Stimulated activated CD8-positive, alpha-beta memory T cell treated with anti-CD3 and anti-CD28 coated beads, Interleukin-2, amount 100 ng/mL, for 48 hours (primary cell): ENCODE measurements around the gene COPS4.
"Not testable (repeated sequence)": the region's sequence is repeated elsewhere in the genome, so short reads cannot be mapped to it uniquely, and the experiment has no call there.

Experiments used
- DNase-seq, 2 donors: peaks; one replicate each; pipeline ENCODE4 v3.0.0-alpha.2; 2020; ENCODE audit warnings: low read depth in 2 of 2

COPS4 gene

DNA sequence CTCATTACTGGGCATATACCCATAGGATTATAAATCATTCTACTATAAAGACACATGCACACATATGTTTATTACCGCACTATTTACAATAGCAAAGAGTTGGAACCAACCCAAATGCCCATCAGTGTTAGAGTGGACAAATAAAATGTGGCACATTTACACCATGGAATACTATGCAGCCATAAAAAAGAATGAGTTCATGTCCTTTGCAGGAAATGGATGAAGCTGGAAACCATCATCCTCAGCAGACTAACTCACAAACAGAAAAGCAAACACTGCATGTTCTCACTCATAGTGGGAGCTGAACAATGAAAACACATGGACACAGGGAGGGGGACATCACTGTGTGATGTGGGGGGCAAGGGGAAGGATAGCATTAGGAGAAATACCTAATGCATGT, 11.4 kb upstream of the COPS4 start:
- DNase-seq, result not testable (repeated sequence)

DNA sequence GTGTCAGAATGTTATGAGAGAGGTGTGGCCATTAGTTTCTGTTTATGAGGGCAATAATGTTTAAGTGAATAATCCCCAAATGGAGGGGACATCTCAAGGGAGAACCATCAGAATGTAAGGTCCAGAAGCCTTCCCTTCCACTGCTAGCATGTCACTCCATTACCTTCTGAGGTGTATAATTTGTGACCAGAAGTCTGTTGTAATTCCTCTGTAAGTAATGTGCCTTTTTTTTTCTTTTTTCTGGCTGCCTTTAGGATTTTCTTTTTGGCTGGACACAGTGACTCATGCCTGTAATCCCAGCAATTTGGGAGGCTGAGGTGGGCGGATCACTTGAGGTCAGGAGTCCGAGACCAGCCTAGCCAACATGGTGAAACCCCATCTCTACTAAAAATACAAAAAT, 10.8 kb upstream of the COPS4 start:
- no peak for DNase-seq

GRCh38 chr4:83025563-83025962, 9.4 kb upstream of the COPS4 start:
- DNase-seq, result no peak

DNA sequence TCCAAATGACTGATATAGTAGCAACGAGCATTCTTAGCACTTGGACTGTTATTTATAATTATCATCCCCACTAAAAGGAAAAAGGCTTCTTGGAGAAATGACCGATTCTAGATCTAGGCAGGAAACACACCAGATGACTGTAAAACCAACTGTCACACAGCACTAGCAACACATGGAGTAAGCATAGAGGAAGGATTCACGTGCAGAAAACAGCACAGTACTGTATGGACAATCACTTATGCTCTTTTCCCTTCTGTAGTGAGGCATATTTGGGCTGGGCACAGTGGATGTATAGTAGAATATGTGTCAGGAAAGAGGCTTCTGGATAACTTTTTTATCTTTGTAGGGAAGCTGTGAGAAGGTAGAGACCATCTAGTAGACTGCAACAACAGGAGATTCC, 6.0 kb upstream of the COPS4 start:
- no peak for DNase-seq

DNA sequence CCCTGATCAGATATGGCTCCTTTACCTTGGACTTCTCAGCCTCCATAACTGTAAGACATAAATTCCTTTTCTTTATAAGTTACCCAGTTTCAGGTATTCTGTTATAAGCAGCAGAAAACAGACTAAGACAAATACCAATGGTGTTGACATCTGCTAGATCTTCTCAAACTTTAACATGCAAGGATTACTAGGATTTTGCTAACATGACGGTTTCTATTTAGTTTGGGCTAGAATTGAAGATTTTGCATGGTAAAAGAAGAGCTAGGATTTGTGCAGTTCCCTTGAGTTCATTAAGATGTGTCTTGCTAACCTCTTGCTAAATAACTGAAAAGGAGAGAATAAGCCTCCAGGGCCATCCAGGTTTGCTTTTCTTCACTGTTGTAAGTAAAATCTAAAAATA, 5.3 kb upstream of the COPS4 start:
- DNase-seq, result no peak

DNA sequence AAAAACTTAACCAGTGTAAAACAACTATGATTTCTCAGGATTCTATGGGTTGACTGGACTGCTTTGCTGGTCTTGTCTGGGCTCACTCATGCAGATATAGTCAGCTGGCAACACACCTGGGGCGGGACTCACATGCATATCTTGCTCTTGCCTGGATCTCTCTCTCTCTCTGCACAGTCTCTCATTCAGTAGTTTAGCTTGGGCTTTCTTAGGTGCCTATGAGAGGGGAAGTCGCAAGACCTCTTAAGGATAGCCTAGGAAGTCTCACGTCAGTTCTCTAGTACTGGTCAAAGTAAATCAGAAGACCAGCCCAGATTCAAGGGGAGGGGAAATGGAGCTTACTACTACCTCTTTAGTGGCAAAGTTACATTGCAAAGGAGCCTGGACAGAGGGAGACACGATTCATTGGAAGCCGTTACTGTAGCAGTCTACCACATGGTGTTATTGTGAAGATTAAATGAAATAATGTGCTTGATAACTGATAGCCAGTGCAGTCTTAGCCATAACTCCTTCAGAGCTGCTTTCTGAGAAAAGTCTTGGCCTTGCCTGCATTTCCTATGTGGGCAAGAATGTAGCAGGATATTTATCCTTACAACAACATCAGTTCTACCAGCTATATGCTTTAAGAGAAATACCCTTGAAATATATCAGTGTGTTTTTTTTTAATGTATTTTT, 2.1 kb downstream of the COPS4 start:
- no peak for DNase-seq

DNA sequence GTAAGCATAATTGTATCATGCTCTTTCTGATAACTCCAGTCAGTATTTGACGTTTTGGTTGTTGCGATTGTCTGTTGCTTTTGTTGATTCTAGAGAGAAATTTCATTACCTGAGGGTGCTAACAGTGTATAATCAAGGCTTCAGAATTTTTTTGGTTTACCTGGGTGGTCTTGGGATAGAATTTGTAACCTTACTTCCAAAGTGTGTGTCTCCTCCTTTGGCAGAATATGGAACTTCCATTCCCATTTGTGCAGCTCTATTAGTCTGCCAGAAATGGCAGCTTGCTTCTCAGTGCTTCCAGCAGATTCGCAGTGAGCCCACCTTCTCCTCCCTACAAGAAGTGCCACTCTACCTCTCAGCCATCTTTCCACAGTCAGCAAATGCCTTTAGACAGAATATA, 5.3 kb downstream of the COPS4 start:
- DNase-seq, result no peak

- not testable (repeated sequence) for DNase-seq
Observed at GRCh38 chr4:83043157-83043556, 8.2 kb downstream of the COPS4 start.

DNA sequence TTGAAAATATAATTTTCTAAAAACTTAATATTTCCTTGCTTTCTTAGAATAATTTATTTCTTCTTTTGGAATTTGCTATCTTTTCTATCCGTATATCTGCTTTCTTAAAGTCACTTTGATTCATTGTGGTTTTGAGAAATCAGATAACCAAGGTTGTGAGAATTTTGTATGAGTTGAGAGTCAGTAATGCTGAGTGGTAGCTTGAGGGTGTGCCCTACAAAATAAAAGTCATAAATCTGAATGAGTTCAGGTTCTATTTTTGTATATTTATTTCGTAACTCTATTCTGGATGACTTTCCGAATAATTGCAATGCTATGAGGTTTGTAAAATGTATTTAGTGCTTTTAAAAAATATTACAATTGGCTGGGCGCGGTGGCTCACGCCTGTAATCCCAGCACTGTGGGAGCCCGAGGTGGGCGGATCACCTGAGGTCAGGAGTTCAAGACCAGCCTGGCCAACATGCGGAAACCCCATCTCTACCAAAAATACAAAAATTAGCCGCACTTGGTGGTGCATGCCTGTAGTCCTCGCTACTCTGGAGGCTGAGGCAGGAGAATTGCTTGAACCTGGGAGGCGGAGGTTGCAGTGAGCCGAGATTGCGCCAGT, 8.9 kb downstream of the COPS4 start:
- no peak for DNase-seq

DNA sequence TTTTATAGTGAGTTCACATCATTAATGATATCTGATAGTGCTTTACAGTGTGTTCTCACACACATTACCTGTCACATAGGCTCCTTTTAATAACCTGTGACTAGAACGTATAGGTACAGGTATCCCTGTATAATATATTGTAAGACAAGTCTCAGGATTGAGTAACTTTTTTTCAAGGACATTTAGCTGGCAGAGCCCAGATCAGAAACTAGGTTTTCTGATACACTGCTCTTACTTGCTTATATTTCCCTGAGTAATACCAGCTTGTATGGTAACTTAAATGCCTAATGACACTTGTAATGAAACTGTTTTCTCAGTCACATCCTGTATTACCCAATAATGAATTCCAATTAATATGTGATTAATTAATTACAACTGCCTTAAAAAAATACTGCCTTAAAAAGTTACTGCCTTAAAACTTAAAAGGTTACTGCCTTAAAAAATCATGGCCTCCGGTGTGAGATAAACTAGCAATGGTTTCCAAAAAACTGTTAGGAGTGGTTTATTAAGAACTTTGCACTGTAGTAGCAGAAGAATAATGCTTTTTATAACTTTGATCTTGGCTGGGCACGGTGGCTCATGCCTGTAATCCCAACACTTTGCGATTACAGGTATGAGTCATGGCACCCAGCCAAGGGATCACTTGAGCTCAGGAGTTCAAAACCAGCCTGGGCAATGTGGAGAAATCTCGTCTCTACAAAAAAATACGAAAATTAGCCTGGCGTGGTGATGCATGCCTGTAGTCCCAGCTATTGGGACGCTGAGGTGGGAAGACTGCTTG, 11.9 kb downstream of the COPS4 start:
- DNase-seq, result no peak

GRCh38 chr4:83048781-83049180, 13.8 kb downstream of the COPS4 start:
- DNase-seq, result not testable (repeated sequence)

- no peak for DNase-seq
Observed at GRCh38 chr4:83054928-83055327, 19.9 kb downstream of the COPS4 start.

DNA sequence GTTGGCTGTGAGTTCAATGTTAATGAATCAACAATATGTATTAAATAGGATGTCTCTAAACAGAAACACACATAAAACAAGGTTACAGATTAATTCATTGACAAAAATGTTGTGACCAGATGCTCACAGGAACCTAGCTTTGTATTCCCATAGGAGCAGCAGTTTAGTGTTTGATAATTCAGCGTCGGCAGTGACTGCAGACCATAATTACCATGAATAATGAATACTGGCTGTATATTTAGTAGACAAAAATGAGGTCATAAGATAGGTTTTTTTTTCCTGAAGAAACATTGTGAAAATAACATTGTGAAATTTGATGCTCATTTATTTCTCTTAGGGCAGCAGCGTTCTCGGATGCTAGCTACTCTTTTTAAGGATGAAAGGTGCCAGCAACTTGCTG, 27.8 kb downstream of the COPS4 start:
- no peak for DNase-seq

DNA sequence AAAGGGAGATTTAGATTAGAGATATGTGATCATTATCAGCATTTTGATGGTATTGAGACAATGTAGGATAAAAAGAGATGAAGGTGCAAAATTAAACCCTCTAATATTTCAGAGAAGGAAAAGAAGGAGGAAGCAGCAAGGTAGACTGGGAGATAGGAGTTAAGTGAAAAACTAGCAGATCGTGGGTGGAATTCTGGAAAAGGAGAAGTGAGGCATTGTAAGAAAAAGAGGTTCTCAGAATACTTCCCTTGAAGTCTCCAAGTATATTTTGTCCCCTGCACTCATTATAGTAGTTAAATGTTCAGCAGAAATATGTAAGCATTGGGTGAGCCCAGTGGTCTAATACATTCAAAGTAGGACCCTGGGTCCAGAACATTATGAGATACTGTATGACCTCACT, 30.3 kb downstream of the COPS4 start:
- no peak for DNase-seq

GRCh38 chr4:83067058-83067639, 32.2 kb downstream of the COPS4 start:
- no peak for DNase-seq

GRCh38 chr4:83071116-83071515, 36.1 kb downstream of the COPS4 start:
- no peak for DNase-seq

- peak in 1 of 2 donors; percentile 4 for DNase-seq
Observed at GRCh38 chr4:83074086-83074704, 39.2 kb downstream of the COPS4 start.

DNA sequence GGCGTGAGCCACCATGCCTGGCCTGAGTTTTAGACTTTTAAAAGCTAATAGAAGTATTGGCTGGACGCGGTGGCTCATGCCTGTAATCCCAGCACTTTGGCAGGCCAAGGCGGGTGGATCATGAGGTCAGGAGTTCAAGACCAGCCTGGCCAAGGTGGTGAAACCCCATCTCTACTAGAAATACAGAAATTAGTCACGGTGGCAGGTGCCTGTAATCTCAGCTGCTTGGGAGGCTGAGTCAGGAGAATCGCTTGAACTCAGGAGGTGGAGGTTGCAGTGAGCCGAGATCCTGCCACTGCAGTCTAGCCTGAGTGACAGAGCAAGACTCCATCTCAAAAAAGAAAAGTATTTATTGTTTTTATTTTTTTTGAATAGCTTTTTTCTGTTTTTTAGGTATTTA, 39.8 kb downstream of the COPS4 start:
- peak in 1 of 2 donors; percentile 18 for DNase-seq

DNA sequence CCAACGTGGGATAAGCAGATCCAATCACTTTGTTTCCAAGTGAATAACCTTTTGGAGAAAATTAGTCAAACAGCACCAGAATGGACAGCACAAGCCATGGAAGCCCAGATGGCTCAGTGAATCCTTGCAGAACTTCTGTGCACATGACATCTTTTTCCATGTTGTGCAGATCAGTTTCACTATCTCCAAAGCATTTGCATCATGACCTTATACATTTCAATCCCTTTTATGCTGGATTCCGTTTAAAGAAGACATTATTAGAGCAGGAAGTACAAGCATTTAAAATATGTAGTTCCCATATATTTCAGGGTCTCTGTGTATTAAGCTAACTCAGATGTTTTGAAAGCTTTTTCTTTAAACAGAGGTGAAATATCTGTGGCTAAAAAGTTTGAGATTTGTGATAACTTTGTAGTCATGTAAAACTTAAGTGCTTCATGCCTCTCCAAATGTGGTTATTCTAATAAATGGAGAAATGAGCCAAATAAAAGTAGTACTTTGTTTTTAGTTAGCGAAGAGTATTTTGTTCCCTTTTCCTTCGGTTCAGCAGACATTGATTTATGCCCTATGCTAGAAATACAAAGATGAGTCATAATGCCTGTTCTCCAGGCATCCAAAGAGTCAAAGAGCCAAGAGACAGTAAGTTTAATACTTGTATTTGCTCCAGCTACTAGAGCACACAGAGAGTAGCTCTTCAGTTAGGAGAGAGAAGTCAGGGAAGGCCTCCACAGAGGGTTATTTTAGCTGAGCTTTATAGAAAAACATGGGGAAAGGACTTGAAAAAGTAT, 40.5 kb downstream of the COPS4 start:
- DNase-seq, result no peak

GRCh38 chr4:83080561-83080960, 45.6 kb downstream of the COPS4 start:
- no peak for DNase-seq

DNA sequence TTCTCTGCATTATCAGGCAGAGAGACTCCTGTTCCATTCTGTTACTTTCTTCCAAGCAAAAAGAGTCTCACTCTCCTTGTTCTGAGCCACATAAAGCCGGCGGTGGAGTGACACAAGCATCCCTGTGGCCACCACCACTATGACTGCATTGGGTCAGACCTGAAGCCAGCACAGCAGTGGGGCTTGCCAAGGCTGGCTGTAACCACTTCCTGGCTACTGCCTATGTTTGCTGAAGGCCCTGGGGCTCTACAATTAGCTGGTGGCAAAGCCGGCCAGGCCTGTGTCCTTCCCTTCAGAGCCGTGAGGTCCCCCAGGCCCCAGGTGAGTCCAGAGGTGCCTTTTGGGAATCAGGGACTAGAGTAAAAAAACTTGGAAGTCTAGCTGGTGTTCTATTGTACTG, 47.8 kb downstream of the COPS4 start:
- no peak for DNase-seq
